ENCODE results near the gene HCRTR2.

DNA sequence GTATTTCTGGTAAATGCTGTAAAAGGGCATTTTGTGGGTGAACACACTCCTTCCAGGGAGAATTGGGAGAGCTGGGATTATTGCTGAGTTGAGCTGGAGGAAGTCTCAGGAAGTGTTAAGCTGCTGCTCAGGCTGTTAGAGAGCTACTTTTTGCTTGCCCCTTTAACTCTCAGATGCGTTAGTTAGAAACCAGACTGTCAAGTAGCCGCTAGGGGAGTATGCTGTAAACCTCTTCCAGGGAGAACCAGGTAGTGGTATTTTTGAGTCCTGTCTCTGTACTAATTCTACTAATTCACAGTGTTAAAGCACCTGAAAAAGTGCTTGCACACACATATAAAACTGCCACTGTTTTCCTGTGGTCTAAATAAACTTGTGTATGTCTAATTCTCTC is 146.4 kb downstream of the HCRTR2 start:
- TF ChIP-seq, protein P1, sequence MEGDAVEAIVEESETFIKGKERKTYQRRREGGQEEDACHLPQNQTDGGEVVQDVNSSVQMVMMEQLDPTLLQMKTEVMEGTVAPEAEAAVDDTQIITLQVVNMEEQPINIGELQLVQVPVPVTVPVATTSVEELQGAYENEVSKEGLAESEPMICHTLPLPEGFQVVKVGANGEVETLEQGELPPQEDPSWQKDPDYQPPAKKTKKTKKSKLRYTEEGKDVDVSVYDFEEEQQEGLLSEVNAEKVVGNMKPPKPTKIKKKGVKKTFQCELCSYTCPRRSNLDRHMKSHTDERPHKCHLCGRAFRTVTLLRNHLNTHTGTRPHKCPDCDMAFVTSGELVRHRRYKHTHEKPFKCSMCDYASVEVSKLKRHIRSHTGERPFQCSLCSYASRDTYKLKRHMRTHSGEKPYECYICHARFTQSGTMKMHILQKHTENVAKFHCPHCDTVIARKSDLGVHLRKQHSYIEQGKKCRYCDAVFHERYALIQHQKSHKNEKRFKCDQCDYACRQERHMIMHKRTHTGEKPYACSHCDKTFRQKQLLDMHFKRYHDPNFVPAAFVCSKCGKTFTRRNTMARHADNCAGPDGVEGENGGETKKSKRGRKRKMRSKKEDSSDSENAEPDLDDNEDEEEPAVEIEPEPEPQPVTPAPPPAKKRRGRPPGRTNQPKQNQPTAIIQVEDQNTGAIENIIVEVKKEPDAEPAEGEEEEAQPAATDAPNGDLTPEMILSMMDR (IDR thresholded peaks at IDR 0.05): no peak
- TF ChIP-seq EP300 (IDR thresholded peaks at IDR 0.05; ENCODE audit: low read depth) (no peak), POLR2AphosphoS5 (IDR thresholded peaks at IDR 0.05) (no peak), POLR2A (IDR thresholded peaks at IDR 0.05) (no peak)

Data from transverse colon (tissue), 4 donors.